OCI-M1 (cell line): ENCODE measurements around the gene VGLL1.

Experiments used
- DNase-seq: peaks from one replicate; lab custom pipeline; 2025; lab: John Stamatoyannopoulos, UW

Gene VGLL1

GRCh38 chrX:136551410-136551809 is 19.4 kb downstream of the VGLL1 start:
- no peak for DNase-seq

DNA sequence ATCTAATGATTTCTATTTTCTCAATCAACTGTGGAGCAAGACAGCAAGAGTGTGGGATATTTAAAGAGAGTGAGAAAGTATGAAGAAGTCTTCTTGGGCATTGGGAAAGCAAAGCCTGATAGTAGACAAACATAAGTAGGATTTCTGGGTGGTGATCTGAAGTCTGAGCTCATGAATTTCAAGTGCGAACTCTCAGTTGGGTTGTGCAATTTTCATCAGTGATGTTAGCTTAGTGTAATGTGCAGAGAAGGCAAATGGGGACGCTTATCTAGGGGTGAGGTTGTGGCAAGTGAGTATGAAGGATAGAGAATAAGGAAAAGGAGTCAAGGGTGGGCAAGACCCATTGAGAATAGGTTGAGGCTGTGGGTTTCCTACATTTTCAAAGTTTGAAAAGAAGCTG is 23.7 kb downstream of the VGLL1 start:
- DNase-seq, result no peak

GRCh38 chrX:136572030-136572429 is 40.0 kb downstream of the VGLL1 start:
- peak; percentile 22 for DNase-seq

DNA sequence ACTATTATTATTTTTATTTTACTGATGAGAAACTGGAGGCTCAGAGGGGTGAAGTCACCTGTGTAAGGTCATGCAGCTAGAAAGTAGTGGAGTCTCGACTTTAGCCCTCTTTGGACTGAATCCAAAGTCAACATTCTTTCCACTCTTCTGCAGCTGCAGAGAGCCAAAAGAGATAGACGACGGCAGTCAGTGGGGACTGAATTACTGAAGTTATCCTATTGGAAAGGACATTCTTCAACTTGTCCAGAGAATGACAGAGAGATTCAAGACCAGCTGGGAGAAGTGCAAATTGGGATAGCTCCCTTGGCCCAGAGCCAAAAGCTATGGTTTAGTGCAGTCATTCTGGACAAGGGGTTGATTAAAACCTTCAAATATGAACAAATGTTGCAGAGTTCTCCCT is 42.5 kb downstream of the VGLL1 start:
- no peak for DNase-seq

DNA sequence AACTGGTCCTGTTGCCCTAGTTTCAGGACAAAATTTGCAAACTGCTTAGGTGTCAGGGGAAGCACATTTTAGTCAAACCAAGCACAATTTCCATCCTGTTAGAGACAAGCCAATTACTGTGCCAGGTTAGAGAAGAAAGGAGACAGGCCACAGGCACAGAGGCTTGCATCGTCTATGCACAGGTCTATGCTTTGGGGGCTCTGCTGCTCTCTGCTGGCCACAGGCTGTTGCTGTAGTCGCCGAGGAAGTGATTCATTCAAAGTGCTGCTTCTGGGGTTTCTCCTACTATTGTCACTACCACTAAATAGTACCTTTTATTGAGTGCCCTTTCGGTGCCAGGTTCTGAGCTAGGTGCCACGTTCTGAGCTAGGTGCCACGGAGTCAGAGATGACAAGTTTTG is 45.5 kb downstream of the VGLL1 start:
- peak; percentile 58 for DNase-seq

GRCh38 chrX:136580316-136580715 is 48.3 kb downstream of the VGLL1 start:
- no peak for DNase-seq

DNA sequence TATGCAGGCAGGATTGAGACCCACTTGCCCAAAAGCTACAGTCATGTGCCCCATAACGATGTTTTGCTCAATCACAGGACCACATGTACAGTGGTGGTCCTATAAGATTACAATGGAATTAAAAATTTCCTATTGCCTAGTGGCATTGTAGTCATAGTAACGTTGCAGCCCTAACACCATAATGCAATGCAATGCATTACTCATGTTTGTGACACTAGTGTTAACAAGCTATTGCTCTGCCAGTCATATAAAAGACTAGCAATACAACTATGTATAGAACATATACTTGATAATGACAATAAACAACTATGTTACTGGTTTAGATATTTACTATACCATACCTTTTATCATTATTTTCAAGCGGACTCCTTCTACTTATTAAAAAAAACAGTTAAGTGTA is 50.6 kb downstream of the VGLL1 start:
- DNase-seq, result no peak

GRCh38 chrX:136584545-136584944 is 52.5 kb downstream of the VGLL1 start:
- no peak for DNase-seq

DNA sequence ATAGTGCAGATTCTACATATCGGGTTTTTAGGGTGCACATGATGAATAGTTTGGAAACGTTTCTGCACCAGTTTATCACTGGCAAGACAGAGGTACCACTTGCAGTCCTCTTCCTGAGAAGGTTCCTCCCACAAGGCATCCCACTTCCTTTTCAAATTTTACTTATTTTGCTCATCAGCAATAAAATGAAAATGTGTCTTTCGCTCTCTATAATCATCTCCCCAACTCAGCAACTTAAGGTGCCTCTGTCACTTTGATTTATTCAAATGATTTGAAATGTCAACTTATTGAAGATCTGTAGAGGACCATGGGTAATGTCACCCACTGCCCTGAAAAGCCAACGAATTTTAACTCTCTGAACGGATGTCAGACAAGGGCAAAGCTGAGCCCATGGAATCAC is 53.2 kb downstream of the VGLL1 start:
- no peak for DNase-seq

DNA sequence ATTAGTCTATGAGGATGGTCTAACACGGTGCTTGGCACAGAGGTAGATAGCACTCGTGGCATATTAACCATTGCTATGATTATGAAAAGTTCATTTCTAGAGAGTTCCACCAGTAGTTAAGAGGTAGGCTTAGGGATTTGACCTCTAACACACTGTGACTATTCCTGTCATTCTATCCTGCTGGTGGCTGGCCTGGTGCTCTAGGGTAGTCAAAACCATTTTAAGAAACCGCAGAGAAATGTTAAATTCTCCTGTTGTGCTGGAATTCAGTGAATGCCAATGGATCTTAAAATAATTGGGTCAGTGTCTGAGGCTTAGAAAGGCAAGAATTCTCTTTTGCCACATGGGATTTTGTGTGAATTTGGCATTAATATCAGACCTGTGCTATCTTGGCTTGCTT is 53.9 kb downstream of the VGLL1 start:
- DNase-seq, result no peak

DNA sequence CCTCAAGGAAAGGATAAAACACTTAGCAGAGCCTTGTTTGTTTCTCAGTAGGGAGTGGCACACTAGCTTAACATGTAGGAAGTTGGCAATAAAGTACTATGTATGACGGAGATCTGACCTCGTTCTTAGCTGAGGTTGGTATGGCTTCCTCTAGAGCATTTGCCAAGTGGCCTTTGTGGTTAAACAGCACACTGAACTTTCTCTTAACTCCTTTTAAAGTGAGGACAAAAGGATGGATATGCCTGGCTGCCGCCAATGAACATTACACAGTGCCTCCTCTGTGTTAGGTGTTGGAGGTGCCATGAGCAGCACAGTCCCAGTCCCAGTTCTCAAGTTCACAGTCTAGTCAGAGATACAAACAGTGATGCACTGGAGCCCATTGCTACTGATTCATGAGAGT is 54.4 kb downstream of the VGLL1 start:
- no peak for DNase-seq

DNA sequence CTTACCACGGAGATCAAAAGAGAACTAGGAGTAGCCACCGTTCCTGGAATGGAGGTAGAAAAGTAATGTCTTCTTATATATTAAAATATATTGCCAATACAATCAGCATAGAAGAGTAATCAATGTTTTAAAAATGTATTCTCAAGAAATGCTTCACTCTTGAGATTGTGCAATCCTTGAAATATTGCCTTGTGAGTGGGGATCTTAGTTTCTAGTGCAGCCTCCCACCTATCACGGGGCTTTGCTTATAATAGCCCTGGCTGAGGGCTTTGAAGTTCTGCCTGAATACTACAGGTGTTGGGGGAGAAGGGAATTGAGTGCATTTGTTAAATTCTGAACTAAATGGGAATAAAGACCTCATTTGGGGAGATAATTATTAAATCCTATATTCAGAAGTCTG is 55.5 kb downstream of the VGLL1 start:
- no peak for DNase-seq

DNA sequence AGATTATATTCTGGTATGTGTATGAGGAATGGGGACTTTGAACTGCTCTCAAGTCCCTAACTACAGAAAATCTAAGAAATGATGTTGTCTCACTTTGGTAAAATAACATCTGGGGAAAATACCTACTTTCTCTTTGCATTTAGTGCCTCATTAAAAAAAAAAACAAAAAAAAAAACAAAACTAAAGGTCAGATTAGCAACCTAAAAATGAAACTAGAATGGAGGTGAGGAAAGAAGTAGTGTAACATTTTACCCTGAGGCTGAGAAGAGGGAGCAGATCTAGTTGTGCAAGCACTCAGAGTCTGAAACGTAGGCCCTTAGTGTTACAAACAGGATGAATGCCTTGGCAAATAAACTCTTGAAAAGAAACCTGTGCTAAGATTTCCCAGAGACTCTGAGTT is 56.0 kb downstream of the VGLL1 start:
- DNase-seq, result peak; percentile 6

DNA sequence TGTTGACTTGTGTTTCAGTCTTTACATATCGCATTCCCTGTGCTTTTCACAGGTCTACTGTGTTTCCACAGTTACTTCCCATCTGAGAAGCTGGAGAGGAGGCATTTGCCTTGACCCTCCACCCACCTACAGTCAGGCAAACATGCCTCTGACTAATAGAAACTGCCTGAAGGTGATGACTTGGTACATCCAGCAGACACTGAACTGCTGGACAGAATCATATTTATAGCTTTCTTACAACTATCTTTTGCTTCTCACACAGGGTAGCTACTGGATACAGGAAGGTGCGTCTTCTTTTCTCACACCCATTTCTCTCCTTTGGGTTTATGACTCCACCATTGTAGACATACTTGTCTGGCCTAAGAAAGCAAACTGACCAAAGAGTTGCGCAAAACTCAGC is 58.0 kb downstream of the VGLL1 start:
- no peak for DNase-seq

- DNase-seq, result no peak
Measured at GRCh38 chrX:136597356-136597755, 65.3 kb downstream of the VGLL1 start.

DNA sequence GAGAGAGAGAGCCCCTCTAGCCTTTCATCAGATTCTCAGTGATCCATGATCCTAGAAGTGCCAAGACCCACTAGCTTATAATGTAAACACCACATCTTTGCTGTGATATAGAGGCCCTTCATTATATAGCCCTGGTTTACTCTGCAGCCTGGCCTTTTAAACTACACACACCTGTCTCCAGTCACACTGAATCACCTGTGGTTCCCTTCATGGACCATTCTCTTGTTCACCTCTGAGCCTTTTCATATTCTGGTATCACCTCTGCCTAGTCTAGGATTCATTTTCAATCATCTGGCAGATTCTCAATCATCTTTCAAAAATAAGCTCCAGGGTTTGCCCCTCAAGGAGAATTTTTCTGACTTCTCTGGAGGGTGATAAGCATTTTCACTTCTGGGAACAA is 65.9 kb downstream of the VGLL1 start:
- DNase-seq, result no peak

DNA sequence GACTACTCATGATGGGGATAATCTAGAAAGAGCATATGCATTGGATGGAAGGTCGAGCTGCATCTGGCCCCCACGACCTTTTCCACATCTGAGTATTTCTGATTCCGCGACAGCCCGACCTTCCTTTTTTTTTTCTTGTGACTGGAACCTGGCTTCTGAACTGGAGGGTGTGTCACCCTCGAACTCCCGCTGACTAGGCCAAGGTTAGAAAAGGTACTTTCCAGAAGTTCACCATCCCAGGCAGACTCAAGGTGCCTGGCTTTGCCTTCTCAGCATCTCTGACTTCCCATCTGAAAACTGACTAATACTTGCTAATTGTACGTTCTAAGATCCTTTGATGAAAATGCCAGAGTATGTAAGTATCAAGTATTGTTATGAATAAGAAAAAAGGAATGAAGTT is 66.6 kb downstream of the VGLL1 start:
- DNase-seq, result no peak

DNA sequence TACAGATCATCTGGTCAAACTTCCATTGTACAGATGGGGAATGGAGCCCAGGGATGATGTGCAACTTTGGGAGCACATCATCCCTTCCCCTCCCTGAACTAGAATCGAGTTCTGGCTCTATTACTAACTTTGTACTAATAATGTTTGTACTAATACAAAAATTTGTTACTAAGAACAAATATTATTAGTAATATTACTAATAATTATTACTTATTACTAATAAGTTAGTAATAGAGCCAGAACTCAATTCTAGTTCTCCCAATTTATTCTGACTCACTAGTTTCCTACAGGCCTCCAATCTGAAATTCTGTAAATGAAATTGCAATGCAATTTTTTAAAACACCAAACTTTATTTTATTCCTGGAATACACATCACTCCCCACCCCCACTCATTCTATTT is 68.0 kb downstream of the VGLL1 start:
- no peak for DNase-seq
